Inflammatory macrophage (primary cell): Measurements from ENCODE around the gene SMCO3.
A peak's percentile ranks its signal among the peaks of the same experiment; 100 is the strongest.
"Not testable (repeated sequence)": the region's sequence is repeated elsewhere in the genome, so short reads cannot be mapped to it uniquely, and the experiment has no call there.

Source experiments
- DNase-seq, 2 donors: peaks; one replicate each; pipeline ENCODE4 v3.0.0-alpha.2; 2020 to 2022

SMCO3 gene

GRCh38 chr12:14774074-14774905, 39.7 kb downstream of the SMCO3 start:
- DNase-seq, result peak; percentile 96 to 97

DNA sequence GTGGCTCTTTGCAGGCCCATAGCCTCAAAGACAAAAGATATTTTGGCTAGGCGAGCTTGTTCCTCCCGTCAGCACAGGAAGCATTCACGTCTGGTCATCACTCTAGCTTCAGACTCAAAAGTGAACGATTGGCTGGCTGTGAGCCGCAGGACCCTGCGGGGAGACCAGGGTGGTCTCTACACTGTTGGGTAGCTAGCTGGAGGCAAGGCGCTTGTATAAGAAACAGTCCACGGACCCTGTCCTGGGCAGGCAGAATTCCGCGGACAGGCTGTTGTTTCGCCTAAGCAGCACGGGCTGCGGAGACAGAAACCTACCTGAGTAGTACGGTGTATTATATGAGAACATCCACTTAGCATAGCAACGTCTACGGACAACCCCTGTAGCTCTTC, 40.3 kb downstream of the SMCO3 start:
- DNase-seq, result no peak

- DNase-seq, result no peak
These were observed 41.0 kb downstream of the SMCO3 start for GRCh38 chr12:14772946-14773345.

GRCh38 chr12:14771651-14772137, 42.3 kb downstream of the SMCO3 start:
- peak; percentile 13 to 19 for DNase-seq

- peak; percentile 96 to 99 for DNase-seq
These were observed 43.2 kb downstream of the SMCO3 start for GRCh38 chr12:14770496-14771461.

DNA sequence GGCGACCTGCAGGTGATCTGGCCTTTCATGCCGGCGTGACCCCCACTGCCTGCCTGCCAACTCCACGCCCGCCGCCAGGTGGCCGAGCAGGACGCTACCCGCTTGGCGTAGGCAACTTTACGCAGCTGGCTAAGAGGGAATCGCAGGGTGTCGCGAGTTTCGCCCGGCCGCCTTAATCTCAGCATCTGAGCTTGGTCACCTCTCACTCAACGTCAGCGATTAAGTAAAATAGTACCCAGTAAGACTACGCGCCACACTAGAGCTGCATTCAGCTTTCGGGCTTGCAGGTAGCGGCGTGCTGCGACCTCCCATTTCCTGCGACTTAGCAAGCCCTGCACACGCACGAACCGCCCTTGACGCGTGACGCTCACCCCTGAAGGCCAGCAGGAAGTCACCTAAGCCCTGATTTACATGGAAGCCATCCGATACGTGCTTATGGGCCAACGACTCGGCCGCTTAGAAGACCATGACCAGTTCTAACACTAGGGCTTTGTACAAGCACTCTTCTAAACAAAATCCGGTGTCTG, 44.0 kb downstream of the SMCO3 start:
- peak; percentile 69 to 75 for DNase-seq

DNA sequence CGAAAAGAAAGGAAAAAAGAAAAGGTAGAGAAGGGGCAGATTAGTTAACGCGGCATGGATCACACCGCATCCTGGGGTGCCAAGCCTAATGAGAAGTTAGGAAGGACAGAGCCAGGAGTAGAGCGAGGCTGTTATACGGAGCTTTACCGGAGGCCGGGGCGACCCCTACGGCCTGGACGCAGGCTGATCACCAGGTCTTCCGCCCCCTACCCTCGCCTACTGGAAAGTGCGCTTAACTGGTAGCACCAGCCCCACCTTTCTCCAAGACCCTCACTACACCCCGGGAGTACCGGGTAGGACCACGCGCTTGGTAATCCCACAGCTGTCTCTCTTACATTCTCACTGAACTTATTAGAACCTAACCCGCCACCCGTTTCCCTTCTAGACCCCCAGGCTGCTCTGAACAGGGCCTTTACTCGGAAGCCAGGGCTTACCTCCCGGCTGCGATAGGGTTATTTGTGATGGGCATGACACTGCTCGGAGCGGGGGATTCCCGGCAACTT, 44.5 kb downstream of the SMCO3 start:
- no peak for DNase-seq

GRCh38 chr12:14768823-14769405, 45.1 kb downstream of the SMCO3 start:
- no peak for DNase-seq

GRCh38 chr12:14767617-14768016, 46.4 kb downstream of the SMCO3 start:
- DNase-seq, result no peak

DNA sequence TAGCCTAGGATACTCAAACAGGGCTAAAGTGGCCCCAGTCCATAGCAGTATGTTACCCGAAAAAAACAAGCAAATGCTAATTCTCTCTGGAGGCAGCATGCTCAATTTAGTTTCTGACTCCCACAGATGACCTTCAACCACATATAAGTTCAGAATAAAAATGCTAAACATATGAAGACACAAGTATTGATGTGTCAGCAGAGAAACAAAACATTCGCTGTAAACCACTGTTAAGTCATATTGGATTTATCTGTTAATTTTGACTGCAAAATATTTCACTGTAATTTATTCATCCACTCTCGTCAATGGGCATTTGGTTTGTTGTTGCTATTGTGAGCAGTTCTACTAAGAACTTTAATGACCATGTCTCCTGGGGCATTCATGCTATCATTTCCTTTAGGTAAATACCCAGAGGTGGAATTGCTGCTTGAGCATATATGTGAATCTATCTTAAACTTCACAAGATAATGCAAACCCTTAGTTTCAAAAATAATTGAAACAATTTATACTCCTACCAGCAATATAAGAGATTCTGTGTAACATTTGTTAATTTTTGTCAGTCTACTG, 47.2 kb downstream of the SMCO3 start:
- no peak for DNase-seq

- not testable (repeated sequence) for DNase-seq
These were observed 48.0 kb downstream of the SMCO3 start for GRCh38 chr12:14766020-14766419.

DNA sequence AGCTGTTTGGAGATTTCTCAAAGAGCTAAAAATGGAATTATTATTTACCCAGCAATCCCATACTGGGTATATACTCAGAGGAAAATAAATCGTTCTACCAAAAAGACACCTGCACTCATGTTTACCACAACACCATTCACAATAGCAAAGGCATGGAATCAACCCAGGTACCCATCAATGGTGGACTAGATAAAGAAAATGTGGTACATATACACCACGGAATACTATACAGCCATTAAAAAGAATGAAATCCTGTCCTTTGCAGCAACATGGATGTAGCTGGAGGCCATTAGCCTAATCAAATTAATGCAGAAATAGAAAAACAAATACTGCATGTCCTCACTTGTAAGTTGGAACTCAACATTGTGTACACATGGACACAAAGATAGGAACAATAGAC, 48.6 kb downstream of the SMCO3 start:
- DNase-seq, result no peak

GRCh38 chr12:14759711-14760280, 54.2 kb downstream of the SMCO3 start:
- DNase-seq, result not testable (repeated sequence)

GRCh38 chr12:14756334-14757143, 57.4 kb downstream of the SMCO3 start:
- no peak for DNase-seq
